Keratinocyte (primary cell): Measurements from ENCODE around the gene MCCD1. TPM values are rescaled to one million over a fixed set of nuclear protein-coding genes. Genes with fewer than 3 reads are reported as not detected.

ENCODE experiments used
- DNase-seq: peaks from one replicate; pipeline ENCODE4 v3.0.0-alpha.2; 2011; ENCODE audit warnings: low read depth, missing footprints, low spot score
- FAIRE-seq: peaks from 2 replicates; lab custom pipeline; 2011; peaks lifted over from hg19 to GRCh38; lab: Jason Lieb, UNC
- H2AFZ ChIP-seq: 2 replicates; pipeline ENCODE4 v1.6.0; 2012; ENCODE audit warnings: low read length, control low read depth, inconsistent platforms; ENCODE audit not compliant: control insufficient read depth
- H3K27ac ChIP-seq: 2 replicates; pipeline ENCODE4 v1.5.1; 2011; ENCODE audit warnings: low read length; ENCODE audit not compliant: control insufficient read depth, insufficient read depth
- H3K27me3 ChIP-seq: 3 replicates; pipeline ENCODE4 v1.6.0; 2011; ENCODE audit warnings: low read length; ENCODE audit not compliant: control insufficient read depth, insufficient read depth; ENCODE audit errors: extremely low read depth
- H3K36me3 ChIP-seq, 2 experiments: 2 replicates in 1 of 2; 3 replicates in 1 of 2; pipeline ENCODE4 v1.5.1; 2011; ENCODE audit warnings: low read length in 2 of 2, mild to moderate bottlenecking in 1 of 2; ENCODE audit not compliant: control insufficient read depth in 2 of 2, insufficient read depth in 2 of 2; ENCODE audit errors: extremely low read depth in 1 of 2
- H3K4me1 ChIP-seq: 3 replicates; pipeline ENCODE4 v1.5.1; 2011; ENCODE audit warnings: low read length; ENCODE audit not compliant: control insufficient read depth, insufficient read depth; ENCODE audit errors: extremely low read depth
- H3K4me2 ChIP-seq: 3 replicates; pipeline ENCODE4 v1.6.0; 2011; ENCODE audit warnings: low read depth, low read length; ENCODE audit not compliant: control insufficient read depth, insufficient read depth; ENCODE audit errors: extremely low read depth
- H3K4me3 ChIP-seq, 3 experiments: fragments of 200-600 bp in 1 of 3; sonication (generic) in 1 of 3; 2 replicates in 2 of 3; 3 replicates in 1 of 3; pipeline ENCODE4 v1.5.1; 2011 to 2016; ENCODE audit warnings: low read length in 3 of 3, mild to moderate bottlenecking in 3 of 3, control low read depth in 2 of 3, inconsistent platforms in 1 of 3, low read depth in 1 of 3, mixed read lengths in 1 of 3, mixed run types in 1 of 3, moderate library complexity in 1 of 3; ENCODE audit not compliant: control insufficient read depth in 2 of 3, insufficient read depth in 2 of 3; ENCODE audit errors: extremely low read depth in 1 of 3
- H3K79me2 ChIP-seq: 2 replicates; pipeline ENCODE4 v1.6.0; 2012; ENCODE audit warnings: low read length; ENCODE audit not compliant: control insufficient read depth, insufficient read depth
- H3K9ac ChIP-seq: 3 replicates; pipeline ENCODE4 v1.6.0; 2011; ENCODE audit warnings: low read length; ENCODE audit not compliant: control insufficient read depth, insufficient read depth; ENCODE audit errors: extremely low read depth
- H3K9me1 ChIP-seq: 3 replicates; pipeline ENCODE4 v1.6.0; 2011; ENCODE audit warnings: low read length; ENCODE audit not compliant: control insufficient read depth, insufficient read depth; ENCODE audit errors: extremely low read depth
- H3K9me3 ChIP-seq: 2 replicates; pipeline ENCODE4 v1.5.1; 2012; ENCODE audit warnings: low read depth, low read length; ENCODE audit not compliant: control insufficient read depth
- H4K20me1 ChIP-seq: 3 replicates; pipeline ENCODE4 v1.6.0; 2011; ENCODE audit warnings: low read length; ENCODE audit not compliant: control insufficient read depth, insufficient read depth; ENCODE audit errors: extremely low read depth
- CTCF ChIP-seq, 3 experiments: IDR thresholded peaks in 1 of 3; conservative IDR thresholded peaks in 1 of 3; optimal IDR thresholded peaks in 1 of 3; 2 replicates in 2 of 3; 3 replicates in 1 of 3; pipeline versions ENCODE3 to v1.5.1; 2011; ENCODE audit warnings: low read length in 3 of 3, mild to moderate bottlenecking in 3 of 3, moderate library complexity in 2 of 3, control low read depth in 1 of 3, inconsistent platforms in 1 of 3; ENCODE audit not compliant: insufficient read depth in 2 of 3; ENCODE audit errors: extremely low read depth in 1 of 3
- EZH2 ChIP-seq: IDR thresholded peaks from one replicate; pipeline ENCODE4 v1.6.1; 2012; ENCODE audit warnings: inconsistent platforms, mild to moderate bottlenecking, low read length, moderate library complexity
- dilution Hi-C: fragments of 300-500 bp; cut with MboI; formaldehyde crosslinking; loops from one replicate; pipeline ENCODE4 v1.7.0; 2020; ENCODE audit warnings: low sequenced_read_pairs; ENCODE audit not compliant: extremely low pct_ligation_motif_present
- polyA plus RNA-seq, 5 experiments: library from polyadenylated mRNA; depleted of rRNA in 3 of 5; stranded (reverse) in 3 of 5; stranded (forward) in 1 of 5; unstranded in 1 of 5; fragments of >200 nt; gene quantifications; 1 replicate in 1 of 5; 2 replicates in 3 of 5; 3 replicates in 1 of 5; pipeline versions ENCODE4 v1.2.1 to v1.2.3, GENCODE V29; 2011 to 2012; ENCODE audit warnings: missing spikeins in 2 of 5, low read depth in 1 of 5, low replicate concordance in 1 of 5

Gene MCCD1
- polyA plus RNA-seq, 1 donor (not counting 4 experiments of a cell fraction or from before 2014, with no cell fraction given) = not detected

- Histone ChIP-seq H3K4me3 (no peak overlapping the region), H3K4me1 (peaks cover 13% of the 10 kb centered on the region), H3K9ac (no peak overlapping the region), H3K27me3 (no peaks in the 10 kb centered on the region), H3K36me3 (peaks cover 55 to 69% of the 10 kb centered on the region in 2 experiments), H2AFZ (no peak overlapping the region), H3K4me2 (no peak overlapping the region), H3K79me2 (peaks cover 59% of the 10 kb centered on the region), H4K20me1 (peaks cover 39% of the 10 kb centered on the region), H3K9me3 (no peaks in the 10 kb centered on the region), H3K9me1 (no peaks in the 10 kb centered on the region), H3K27ac (no peak overlapping the region)
- DNase-seq = no peak
- TF ChIP-seq CTCF (optimal IDR thresholded peaks at IDR 0.05 in 1 of 3, IDR thresholded peaks at IDR 0.05 in 1 of 3, conservative IDR thresholded peaks at IDR 0.05 in 1 of 3; ENCODE audit: extremely low read depth in 1 of 3, insufficient read depth in 2 of 3, low read length in 3 of 3) (no peak), EZH2 (no peak)
- dilution Hi-C loops = no loop called here
- FAIRE-seq = no peak
These were observed 5.8 kb downstream of the MCCD1 start for GRCh38 chr6:31534521-31535040.

GRCh38 chr6:31535538-31536324 is 7.0 kb downstream of the MCCD1 start:
- Histone ChIP-seq H3K27me3 (no peaks in the 10 kb centered on the region), H3K4me2 (no peak overlapping the region), H3K36me3 (peaks cover 50 to 73% of the 10 kb centered on the region in 2 experiments), H4K20me1 (peaks cover 46% of the 10 kb centered on the region), H3K27ac (no peak overlapping the region), H3K4me1 (peaks cover 23% of the 10 kb centered on the region), H3K9me1 (no peaks in the 10 kb centered on the region), H3K79me2 (peaks cover 71% of the 10 kb centered on the region), H3K9ac (no peak overlapping the region), H3K9me3 (no peaks in the 10 kb centered on the region), H2AFZ (no peak overlapping the region), H3K4me3 (no peak overlapping the region)
- TF ChIP-seq CTCF (optimal IDR thresholded peaks at IDR 0.05 in 1 of 3, IDR thresholded peaks at IDR 0.05 in 1 of 3, conservative IDR thresholded peaks at IDR 0.05 in 1 of 3; ENCODE audit: extremely low read depth in 1 of 3, insufficient read depth in 2 of 3, low read length in 3 of 3) (no peak), EZH2 (no peak)
- dilution Hi-C loops = no loop called here
- FAIRE-seq = no peak
- no peak for DNase-seq
